DND-41 (cell line): ENCODE measurements around the gene IRF4.

Source experiments
- ATAC-seq: fragments of 200-7000 bp; cut with Tn5 transposase; 3 replicates; pipeline ENCODE4 v1.9.1; 2021; ENCODE audit warnings: low read depth; ENCODE audit not compliant: insufficient read depth
- DNase-seq: peaks from one replicate; pipeline ENCODE4 v3.0.0-alpha.2; 2020
- H2AFZ ChIP-seq: 2 replicates; pipeline ENCODE4 v1.6.0; 2012; ENCODE audit warnings: low read depth, low read length
- H3K27ac ChIP-seq: 2 replicates; pipeline ENCODE4 v1.5.1; 2012; ENCODE audit warnings: low read length, inconsistent platforms
- H3K27me3 ChIP-seq: fragments of 200-600 bp; sonication (generic); 2 replicates; pipeline ENCODE4 v1.6.0; 2012; ENCODE audit warnings: low read length, mild to moderate bottlenecking, inconsistent platforms; ENCODE audit not compliant: insufficient read depth, poor library complexity
- H3K36me3 ChIP-seq: 2 replicates; pipeline ENCODE4 v1.5.1; 2012; ENCODE audit warnings: low read length, inconsistent platforms; ENCODE audit not compliant: insufficient read depth
- H3K4me1 ChIP-seq: 2 replicates; pipeline ENCODE4 v1.5.1; 2012; ENCODE audit warnings: mild to moderate bottlenecking, low read length; ENCODE audit not compliant: insufficient read depth
- H3K4me2 ChIP-seq: 2 replicates; pipeline ENCODE4 v1.6.0; 2012; ENCODE audit warnings: mild to moderate bottlenecking, moderate library complexity, low read length, inconsistent platforms; ENCODE audit not compliant: insufficient read depth
- H3K4me3 ChIP-seq, 2 experiments: fragments of 200-600 bp in 1 of 2; shearing (Covaris generic) in 1 of 2; 2 replicates each; pipeline ENCODE4 v1.5.1; 2012 to 2016; ENCODE audit warnings: inconsistent platforms in 2 of 2, low read length in 2 of 2, mild to moderate bottlenecking in 2 of 2, low read depth in 1 of 2, moderate library complexity in 1 of 2
- H3K79me2 ChIP-seq: 2 replicates; pipeline ENCODE4 v1.6.0; 2012; ENCODE audit warnings: low read length, inconsistent platforms; ENCODE audit not compliant: insufficient read depth
- H3K9ac ChIP-seq: 2 replicates; pipeline ENCODE4 v1.6.0; 2012; ENCODE audit warnings: low read depth, mild to moderate bottlenecking, inconsistent platforms, low read length, moderate library complexity
- H3K9me3 ChIP-seq: 2 replicates; pipeline ENCODE4 v1.5.1; 2012; ENCODE audit warnings: low read length, moderate library complexity, mild to moderate bottlenecking, inconsistent platforms; ENCODE audit not compliant: insufficient read depth, severe bottlenecking
- H4K20me1 ChIP-seq: 2 replicates; pipeline ENCODE4 v1.6.0; 2012; ENCODE audit warnings: low read length; ENCODE audit not compliant: insufficient read depth
- CTCF ChIP-seq: IDR thresholded peaks from 2 replicates; pipeline ENCODE4 v1.5.1; 2012; ENCODE audit warnings: borderline replicate concordance, low read length, moderate library complexity, mild to moderate bottlenecking; ENCODE audit not compliant: poor library complexity, severe bottlenecking; ENCODE audit errors: extremely low read depth
- EZH2 ChIP-seq: IDR thresholded peaks from 3 replicates; pipeline ENCODE4 v1.6.1; 2012; ENCODE audit warnings: borderline replicate concordance, low read depth, mild to moderate bottlenecking, moderate library complexity, low read length, inconsistent platforms; ENCODE audit not compliant: severe bottlenecking

The IRF4 gene

GRCh38 chr6:363291-363690 is 28.3 kb upstream of the IRF4 start:
- DNase-seq (no peak), ATAC-seq (no peak)
- Histone ChIP-seq H4K20me1 (peaks cover 1% of the 10 kb centered on the region; the same call in 1 of the 2 replicates), H3K36me3 (no peaks in the 10 kb centered on the region), H3K79me2 (no peaks in the 10 kb centered on the region), H2AFZ (no peak overlapping the region), H3K4me1 (no peaks in the 10 kb centered on the region), H3K9me3 (peaks cover 4% of the 10 kb centered on the region), H3K27me3 (no peaks in the 10 kb centered on the region), H3K4me3 (no peak overlapping the region), H3K4me2 (no peak overlapping the region), H3K27ac (no peak overlapping the region), H3K9ac (no peak overlapping the region)
- no peak for TF ChIP-seq EZH2
- no peak for TF ChIP-seq CTCF

GRCh38 chr6:363909-364308 is 27.6 kb upstream of the IRF4 start:
- TF ChIP-seq CTCF (no peak), EZH2 (no peak)
- Histone ChIP-seq H3K4me2 (no peak overlapping the region), H3K9ac (no peak overlapping the region)

GRCh38 chr6:364609-365540 is 26.7 kb upstream of the IRF4 start:
- no peak overlapping the region for H3K4me2 ChIP-seq
- no peak overlapping the region for H3K9ac ChIP-seq
- H3K27ac ChIP-seq, result no peak overlapping the region
- peaks cover 4% of the 10 kb centered on the region for H3K9me3 ChIP-seq
- H3K27me3 ChIP-seq, result no peaks in the 10 kb centered on the region
- no peaks in the 10 kb centered on the region for H4K20me1 ChIP-seq
- no peaks in the 10 kb centered on the region for H3K4me1 ChIP-seq
- H3K79me2 ChIP-seq, result no peaks in the 10 kb centered on the region
- no peak overlapping the region for H3K4me3 ChIP-seq
- ATAC-seq, result no peak
- H3K36me3 ChIP-seq, result no peaks in the 10 kb centered on the region
- DNase-seq, result no peak
- no peak overlapping the region for H2AFZ ChIP-seq
- TF ChIP-seq EZH2 (no peak), CTCF (no peak)

More at GRCh38 chr6:363909-364308, 27.6 kb upstream of the IRF4 start:
- H3K4me1 ChIP-seq, result no peaks in the 10 kb centered on the region
- no peak overlapping the region for H3K27ac ChIP-seq
- no peaks in the 10 kb centered on the region for H3K79me2 ChIP-seq
- H2AFZ ChIP-seq, result no peak overlapping the region
- H3K27me3 ChIP-seq, result no peaks in the 10 kb centered on the region
- peaks cover 4% of the 10 kb centered on the region for H3K9me3 ChIP-seq
- H3K4me3 ChIP-seq, result no peak overlapping the region
- H3K36me3 ChIP-seq, result no peaks in the 10 kb centered on the region
- ATAC-seq (no peak), DNase-seq (no peak)
- H4K20me1 ChIP-seq, result no peaks in the 10 kb centered on the region; the same call in 1 of the 2 replicates
